ENCODE measurements around the gene CCDC188. TPM values are rescaled to one million over a fixed set of nuclear protein-coding genes. Genes with fewer than 3 reads are reported as not detected.

CCDC188 gene
- total RNA-seq, 1 donor from 2014 or later = not detected

- Histone ChIP-seq H3K4me1 (ENCODE audit: insufficient read depth, low read length) (no peaks in the 10 kb centered on the region), H4K20me1 (ENCODE audit: insufficient read depth, low read length) (peaks cover 79% of the 10 kb centered on the region), H3K79me2 (ENCODE audit: insufficient read depth, low read length) (peaks cover 79% of the 10 kb centered on the region), H3K4me2 (ENCODE audit: low read length) (no peak overlapping the region), H3K9ac (ENCODE audit: low read length) (no peak overlapping the region), H2AFZ (ENCODE audit: low read depth, low read length) (no peak overlapping the region), H3K36me3 (ENCODE audit: insufficient read depth, low read length) (peaks cover 59% of the 10 kb centered on the region), H3K27ac (ENCODE audit: low read depth, low read length) (no peak overlapping the region), H3K27me3 (ENCODE audit: insufficient read depth, low read length) (no peaks in the 10 kb centered on the region), H3K4me3 (ENCODE audit: insufficient read depth, low read depth, low read length) (no peak overlapping the region), H3K9me3 (ENCODE audit: insufficient read depth, low read depth, low read length) (no peaks in the 10 kb centered on the region)
- FAIRE-seq (no peak), DNase-seq (ENCODE audit: low read depth) (no peak)
- TF ChIP-seq EZH2 (IDR thresholded peaks at IDR 0.05; ENCODE audit: insufficient read depth, low read length) = no peak
- TF ChIP-seq, protein P1, sequence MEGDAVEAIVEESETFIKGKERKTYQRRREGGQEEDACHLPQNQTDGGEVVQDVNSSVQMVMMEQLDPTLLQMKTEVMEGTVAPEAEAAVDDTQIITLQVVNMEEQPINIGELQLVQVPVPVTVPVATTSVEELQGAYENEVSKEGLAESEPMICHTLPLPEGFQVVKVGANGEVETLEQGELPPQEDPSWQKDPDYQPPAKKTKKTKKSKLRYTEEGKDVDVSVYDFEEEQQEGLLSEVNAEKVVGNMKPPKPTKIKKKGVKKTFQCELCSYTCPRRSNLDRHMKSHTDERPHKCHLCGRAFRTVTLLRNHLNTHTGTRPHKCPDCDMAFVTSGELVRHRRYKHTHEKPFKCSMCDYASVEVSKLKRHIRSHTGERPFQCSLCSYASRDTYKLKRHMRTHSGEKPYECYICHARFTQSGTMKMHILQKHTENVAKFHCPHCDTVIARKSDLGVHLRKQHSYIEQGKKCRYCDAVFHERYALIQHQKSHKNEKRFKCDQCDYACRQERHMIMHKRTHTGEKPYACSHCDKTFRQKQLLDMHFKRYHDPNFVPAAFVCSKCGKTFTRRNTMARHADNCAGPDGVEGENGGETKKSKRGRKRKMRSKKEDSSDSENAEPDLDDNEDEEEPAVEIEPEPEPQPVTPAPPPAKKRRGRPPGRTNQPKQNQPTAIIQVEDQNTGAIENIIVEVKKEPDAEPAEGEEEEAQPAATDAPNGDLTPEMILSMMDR (IDR thresholded peaks at IDR 0.05; ENCODE audit: insufficient read depth, low read depth, low read length) = no peak
- no peak overlapping the region for H3K27ac Mint-ChIP-seq (ENCODE audit: unreplicated experiment)
- peaks cover 2% of the 10 kb centered on the region for H3K4me1 Mint-ChIP-seq (ENCODE audit: low read depth, unreplicated experiment)
- peak overlapping the region; percentile 34 for H3K4me3 Mint-ChIP-seq (ENCODE audit: unreplicated experiment)
- no peaks in the 10 kb centered on the region for H3K27me3 Mint-ChIP-seq (ENCODE audit: low read depth, unreplicated experiment)
- H3K9me3 Mint-ChIP-seq (ENCODE audit: unreplicated experiment) = no peaks in the 10 kb centered on the region
- peaks cover 16% of the 10 kb centered on the region for H3K36me3 Mint-ChIP-seq (ENCODE audit: low read depth, unreplicated experiment)
Measured at GRCh38 chr22:20102203-20102780, 48.6 kb downstream of the CCDC188 start.

DNA sequence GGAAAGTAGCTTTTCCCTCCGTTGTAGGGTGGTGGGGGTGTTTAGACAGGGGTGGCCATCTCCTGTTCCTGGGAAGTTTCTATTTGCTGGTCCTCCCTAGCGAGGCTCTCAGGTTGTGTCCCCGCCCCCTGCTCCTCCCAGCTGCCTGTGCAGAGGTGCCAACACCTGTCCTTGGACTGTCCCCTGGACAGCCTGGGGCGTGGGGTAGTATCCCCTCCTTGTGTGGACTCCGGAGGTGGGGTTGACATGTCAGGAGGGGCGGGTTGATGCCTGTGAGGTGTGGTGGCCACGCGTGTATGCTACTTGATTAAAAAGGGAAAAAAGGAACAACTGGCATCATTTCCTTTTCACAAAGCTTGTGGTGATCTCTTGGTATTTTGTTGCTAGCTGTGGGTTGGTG, 49.2 kb downstream of the CCDC188 start:
- H4K20me1 ChIP-seq (ENCODE audit: insufficient read depth, low read length) = peaks cover 77% of the 10 kb centered on the region
- H3K4me3 ChIP-seq (ENCODE audit: insufficient read depth, low read depth, low read length) = no peak overlapping the region
- H3K27me3 ChIP-seq (ENCODE audit: insufficient read depth, low read length) = no peaks in the 10 kb centered on the region
- H3K4me2 ChIP-seq (ENCODE audit: low read length) = no peak overlapping the region
- no peak overlapping the region for H3K4me3 Mint-ChIP-seq (ENCODE audit: unreplicated experiment)
- no peak overlapping the region for H3K27ac Mint-ChIP-seq (ENCODE audit: unreplicated experiment)
- peaks cover 2% of the 10 kb centered on the region for H3K4me1 Mint-ChIP-seq (ENCODE audit: low read depth, unreplicated experiment)
- FAIRE-seq (no peak), DNase-seq (ENCODE audit: low read depth) (no peak)
- TF ChIP-seq, protein P1 (IDR thresholded peaks at IDR 0.05; ENCODE audit: insufficient read depth, low read depth, low read length) = no peak
- TF ChIP-seq EZH2 (IDR thresholded peaks at IDR 0.05; ENCODE audit: insufficient read depth, low read length) = no peak
- H3K9me3 ChIP-seq (ENCODE audit: insufficient read depth, low read depth, low read length) = no peaks in the 10 kb centered on the region
- peaks cover 20% of the 10 kb centered on the region for H3K36me3 Mint-ChIP-seq (ENCODE audit: low read depth, unreplicated experiment)
- H3K4me1 ChIP-seq (ENCODE audit: insufficient read depth, low read length) = no peaks in the 10 kb centered on the region
- H2AFZ ChIP-seq (ENCODE audit: low read depth, low read length) = no peak overlapping the region
- no peaks in the 10 kb centered on the region for H3K27me3 Mint-ChIP-seq (ENCODE audit: low read depth, unreplicated experiment)
- no peak overlapping the region for H3K27ac ChIP-seq (ENCODE audit: low read depth, low read length)
- peaks cover 82% of the 10 kb centered on the region for H3K79me2 ChIP-seq (ENCODE audit: insufficient read depth, low read length)
- H3K9me3 Mint-ChIP-seq (ENCODE audit: unreplicated experiment) = peaks cover 4% of the 10 kb centered on the region
- no peak overlapping the region for H3K9ac ChIP-seq (ENCODE audit: low read length)
- peaks cover 60% of the 10 kb centered on the region for H3K36me3 ChIP-seq (ENCODE audit: insufficient read depth, low read length)

- Histone ChIP-seq H3K4me3 (ENCODE audit: insufficient read depth, low read depth, low read length) (no peak overlapping the region), H4K20me1 (ENCODE audit: insufficient read depth, low read length) (peaks cover 59% of the 10 kb centered on the region), H3K27ac (ENCODE audit: low read depth, low read length) (no peak overlapping the region), H3K36me3 (ENCODE audit: insufficient read depth, low read length) (peaks cover 65% of the 10 kb centered on the region), H2AFZ (ENCODE audit: low read depth, low read length) (no peak overlapping the region), H3K79me2 (ENCODE audit: insufficient read depth, low read length) (peaks cover 88% of the 10 kb centered on the region), H3K27me3 (ENCODE audit: insufficient read depth, low read length) (no peaks in the 10 kb centered on the region), H3K4me1 (ENCODE audit: insufficient read depth, low read length) (no peaks in the 10 kb centered on the region), H3K9me3 (ENCODE audit: insufficient read depth, low read depth, low read length) (no peaks in the 10 kb centered on the region), H3K4me2 (ENCODE audit: low read length) (no peak overlapping the region), H3K9ac (ENCODE audit: low read length) (no peak overlapping the region)
- Mint-ChIP-seq H3K36me3 (ENCODE audit: low read depth, unreplicated experiment) (peaks cover 34% of the 10 kb centered on the region), H3K4me3 (ENCODE audit: unreplicated experiment) (no peak overlapping the region), H3K4me1 (ENCODE audit: low read depth, unreplicated experiment) (no peaks in the 10 kb centered on the region), H3K27ac (ENCODE audit: unreplicated experiment) (no peak overlapping the region), H3K27me3 (ENCODE audit: low read depth, unreplicated experiment) (no peaks in the 10 kb centered on the region), H3K9me3 (ENCODE audit: unreplicated experiment) (peaks cover 6% of the 10 kb centered on the region)
- no peak for FAIRE-seq
- DNase-seq (ENCODE audit: low read depth) = no peak
- TF ChIP-seq, protein P1 (IDR thresholded peaks at IDR 0.05; ENCODE audit: insufficient read depth, low read depth, low read length) = no peak
- no peak for TF ChIP-seq EZH2 (IDR thresholded peaks at IDR 0.05; ENCODE audit: insufficient read depth, low read length)
Measured at GRCh38 chr22:20099099-20099711, 51.6 kb downstream of the CCDC188 start.
